K562 (cell line): Measurements from ENCODE around the gene PDE4D. TPM values are rescaled to one million over a fixed set of nuclear protein-coding genes. Genes with fewer than 3 reads are reported as not detected.

Experiments used
- ATAC-seq: fragments of 200-7000 bp; cut with Tn5 transposase; 3 replicates; pipeline ENCODE4 v1.9.1; 2020; ENCODE audit warnings: moderate library complexity
- BruUV-seq: library from RNA; stranded (reverse); fragments of 400-500 nt; replicated peaks from 2 replicates; lab custom pipeline; 2021; lab: Mats Ljungman, UMichigan
- CTCF ChIA-PET: fragments of 300-600 bp; formaldehyde crosslinking; extraction: SDS; loops from one replicate; lab custom pipeline; 2021; ENCODE audit warnings: low intra/inter-chr PET ratio; lab: Yijun Ruan, JAX
- POLR2A ChIA-PET: fragments of 300-600, 350-650 bp; sonication (Branson Sonifier 250); formaldehyde crosslinking; extraction: SDS; loops from one replicate; lab custom pipeline; 2021; ENCODE audit warnings: antibody characterized with exemption, inconsistent platforms; lab: Yijun Ruan, JAX
- DNase-seq, 4 experiments: peaks; one replicate each; pipeline versions ENCODE4 v3.0.0 to v3.0.0-alpha.2; 2011 to 2018; ENCODE audit warnings: low spot score in 3 of 4, mixed read lengths in 3 of 4; ENCODE audit errors: extremely low read depth in 1 of 4
- FAIRE-seq: peaks from 2 replicates; lab custom pipeline; 2011; peaks lifted over from hg19 to GRCh38; lab: Jason Lieb, UNC
- H2AFZ ChIP-seq: 2 replicates; pipeline ENCODE4 v1.6.0; 2011; ENCODE audit warnings: low read depth, low read length, control low read depth, inconsistent platforms
- H3K27ac ChIP-seq: fragments of 200-600 bp; 3 replicates; pipeline ENCODE4 v1.8.0; 2011; ENCODE audit warnings: low read depth, mild to moderate bottlenecking, control low read depth, inconsistent platforms, low read length, moderate library complexity, mixed read lengths; ENCODE audit errors: extremely low read depth
- H3K27me3 ChIP-seq, 2 experiments: fragments of 300-600 bp in 1 of 2; 2 replicates in 1 of 2; 3 replicates in 1 of 2; pipeline versions ENCODE4 v1.6.0 to v1.8.0; 2011; ENCODE audit warnings: inconsistent platforms in 2 of 2, low read length in 2 of 2, mild to moderate bottlenecking in 1 of 2, mixed read lengths in 1 of 2, moderate library complexity in 1 of 2; ENCODE audit not compliant: control insufficient read depth in 2 of 2, insufficient read depth in 2 of 2
- H3K36me3 ChIP-seq: fragments of 300-600 bp; 3 replicates; pipeline ENCODE4 v1.8.0; 2011; ENCODE audit warnings: mild to moderate bottlenecking, low read length, inconsistent platforms; ENCODE audit not compliant: control insufficient read depth, insufficient read depth
- H3K4me1 ChIP-seq, 2 experiments: fragments of 200-600 bp in 1 of 2; replicated peaks in 1 of 2; 2 replicates in 1 of 2; 3 replicates in 1 of 2; pipeline versions ENCODE4 v1.5.1 to v1.8.0; 2011; ENCODE audit warnings: inconsistent platforms in 2 of 2, low read length in 2 of 2, mild to moderate bottlenecking in 1 of 2, mixed read lengths in 1 of 2, moderate library complexity in 1 of 2; ENCODE audit not compliant: control insufficient read depth in 2 of 2, insufficient read depth in 2 of 2
- H3K4me2 ChIP-seq: 2 replicates; pipeline ENCODE4 v1.6.1; 2011; ENCODE audit warnings: low read length, control low read depth, inconsistent platforms, mixed read lengths; ENCODE audit not compliant: insufficient read depth
- H3K4me3 ChIP-seq: fragments of 200-600 bp; sonication (generic), shearing (Covaris generic); 2 replicates; pipeline ENCODE4 v1.5.1; 2016; ENCODE audit warnings: control low read depth, inconsistent platforms
- H3K79me2 ChIP-seq: fragments of 200-600 bp; 3 replicates; pipeline ENCODE4 v1.8.0; 2011; ENCODE audit warnings: low read length, inconsistent platforms; ENCODE audit not compliant: control insufficient read depth, insufficient read depth
- H3K9ac ChIP-seq, 2 experiments: 2 replicates each; pipeline versions ENCODE4 v1.6.0 to v1.6.1; 2011; ENCODE audit warnings: low read depth in 2 of 2, low read length in 2 of 2, control low read depth in 1 of 2, inconsistent platforms in 1 of 2, mild to moderate bottlenecking in 1 of 2, mixed read lengths in 1 of 2; ENCODE audit not compliant: insufficient read depth in 1 of 2
- H3K9me1 ChIP-seq: one replicate; pipeline ENCODE4 v1.6.0; 2011; ENCODE audit warnings: inconsistent platforms, mild to moderate bottlenecking, low read length, moderate library complexity; ENCODE audit not compliant: control insufficient read depth, insufficient read depth
- H3K9me3 ChIP-seq: replicated peaks from 2 replicates; pipeline ENCODE4 v1.5.1; 2011; ENCODE audit warnings: low read depth, low read length, inconsistent platforms; ENCODE audit not compliant: control insufficient read depth, insufficient read depth
- H4K20me1 ChIP-seq: replicated peaks from 2 replicates; pipeline ENCODE4 v1.6.1; 2011; ENCODE audit warnings: low read length, inconsistent platforms, mixed read lengths; ENCODE audit not compliant: control insufficient read depth, insufficient read depth
- FIP1L1 ChIP-seq: fragments of 200-400 bp; formaldehyde crosslinking; IDR thresholded peaks from 2 replicates; pipeline ENCODE4 v1.6.1; 2018; ENCODE audit warnings: mild to moderate bottlenecking, low read depth, low read length; ENCODE audit not compliant: poor library complexity, severe bottlenecking
- MBD2 ChIP-seq: sonication (generic); IDR thresholded peaks from 2 replicates; pipeline ENCODE4 v1.6.1; 2016; ENCODE audit warnings: low read depth, borderline replicate concordance
- PPARD ChIP-seq: fragments of 250-450 bp; sonication (Bioruptor Pico); IDR thresholded peaks from 2 replicates; pipeline ENCODE4 v1.8.0; 2022; ENCODE audit warnings: inconsistent platforms, mild to moderate bottlenecking, moderate library complexity
- RBM34 ChIP-seq: fragments of 200-400 bp; formaldehyde crosslinking; IDR thresholded peaks from 2 replicates; pipeline ENCODE4 v1.6.1; 2018; ENCODE audit warnings: low read length, borderline replicate concordance; ENCODE audit not compliant: insufficient read depth
- RUNX1 ChIP-seq: sonication (generic); IDR thresholded peaks from 2 replicates; pipeline ENCODE4 v1.6.1; 2016; ENCODE audit warnings: antibody characterized with exemption, low read depth
- ZNF174 ChIP-seq: fragments of 250-450 bp; sonication (Bioruptor Pico); IDR thresholded peaks from 2 replicates; pipeline ENCODE4 v1.4.0; 2020; ENCODE audit warnings: mild to moderate bottlenecking
- ZNF224 ChIP-seq: sonication (generic); formaldehyde crosslinking; IDR thresholded peaks from 2 replicates; pipeline ENCODE4 v1.8.0; 2022; ENCODE audit warnings: mild to moderate bottlenecking, missing genetic modification reagents
- WGBS: fragments of 100-300 bp; shearing (Covaris generic); methylation state at CpG from one replicate; pipeline ENCODE4 v1.1.6; 2016; ENCODE audit warnings: low coverage, mixed read lengths; ENCODE audit not compliant: insufficient coverage; ENCODE audit errors: missing lambda C conversion rate; 5-methylcytosine and 5-hydroxymethylcytosine counted together
- in situ Hi-C: fragments of 300-500 bp; cut with MboI; formaldehyde crosslinking; loops from 4 replicates; pipeline ENCODE4 v1.15.0; 2018; ENCODE audit warnings: inconsistent platforms, mixed read lengths
- intact Hi-C: fragments of 100-400 bp; cut with micrococcal nuclease; formaldehyde crosslinking; loops from 2 replicates; pipeline ENCODE4 v1.14.2; 2022
- polyA plus RNA-seq, 8 experiments: library from polyadenylated mRNA; depleted of rRNA in 4 of 8; stranded (reverse) in 5 of 8; unstranded in 3 of 8; fragments of >200 nt; fragmentation: Nextera tagmentation in 2 of 8; fragmentation: Illumina TruSeq in 1 of 8; extraction: Ambion mirVana in 2 of 8; extraction: Trizol in 1 of 8; gene quantifications; 2 replicates each; pipeline versions ENCODE4 v1.2.1 to v1.2.3, GENCODE V29; 2011 to 2014; ENCODE audit warnings: inconsistent platforms in 1 of 8, missing spikeins in 1 of 8
- total RNA-seq, 7 experiments: library from RNA; depleted of rRNA in 6 of 7; stranded (reverse); fragments of >200 nt in 6 of 7; fragmentation: Illumina TruSeq in 2 of 7; extraction: Trizol in 2 of 7; gene quantifications; 2 replicates each; pipeline versions ENCODE4 v1.2.1 to v1.2.3, GENCODE V29; 2011 to 2021; ENCODE audit warnings: low replicate concordance in 1 of 7
- TF ChIP-seq, protein P1 (sequence below), 2 experiments: fragments of 200-800 bp in 1 of 2; sonication (Bioruptor generic) in 1 of 2; sonication (generic) in 1 of 2; formaldehyde crosslinking in 1 of 2; IDR thresholded peaks in 1 of 2; conservative IDR thresholded peaks in 1 of 2; 2 replicates each; pipeline versions ENCODE4 v1.5.0 to v1.6.1; 2016 to 2020; ENCODE audit warnings: missing compliant biosample characterization in 1 of 2, missing genetic modification characterization in 1 of 2, missing genetic modification reagents in 1 of 2

The PDE4D gene
- total and polyA plus RNA-seq, 9 of the 15 experiments (the other 6 are each of a cell fraction or from before 2014, with no cell fraction given) = 0.04 to 0.46 (median 0.13) TPM

DNA sequence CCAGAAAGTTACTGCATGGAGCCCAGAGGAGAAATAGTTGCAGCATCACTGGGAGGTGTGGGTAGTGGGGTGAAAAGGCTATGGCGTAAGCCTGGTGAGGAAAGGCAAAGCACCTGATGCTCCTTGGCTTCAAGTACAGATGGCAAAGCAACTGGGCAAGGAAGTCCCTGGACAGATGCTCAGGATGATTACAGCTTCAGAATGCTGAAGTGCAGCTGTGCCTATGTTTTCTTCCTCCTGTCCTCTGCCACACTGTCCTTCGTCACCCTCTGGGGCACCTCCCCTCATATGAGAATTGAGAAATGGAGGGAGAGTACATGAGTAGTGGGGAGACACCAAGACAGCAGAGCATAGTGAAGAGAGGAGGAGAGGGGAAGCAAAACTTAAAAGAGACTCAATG, 328.0 kb downstream of the PDE4D start:
- no peak overlapping the region for H3K9ac ChIP-seq
- ChIA-PET CTCF (no interaction called here), POLR2A (no interaction called here)
- no peak overlapping the region for H3K4me3 ChIP-seq
- in situ Hi-C loops = no loop called here
- no peaks in the 10 kb centered on the region for H3K9me1 ChIP-seq
- no peaks in the 10 kb centered on the region for H4K20me1 ChIP-seq
- 0% methylated on average over 2 of the region's 2 CpGs for WGBS
- DNase-seq (no peak), FAIRE-seq (no peak), ATAC-seq (no peak)
- no peaks in the 10 kb centered on the region for H3K36me3 ChIP-seq
- H2AFZ ChIP-seq = no peak overlapping the region
- no peak for TF ChIP-seq RUNX1
- no peak for TF ChIP-seq FIP1L1
- TF ChIP-seq ZNF224 (CRISPR knock-in tag) = no peak
- no peak for TF ChIP-seq RBM34
- TF ChIP-seq ZNF174 = no peak
- intact Hi-C loops = no loop called here
- no peaks in the 10 kb centered on the region for H3K27me3 ChIP-seq
- H3K27ac ChIP-seq = no peak overlapping the region
- no TSS peak for BruUV-seq
- no peaks in the 10 kb centered on the region for H3K4me1 ChIP-seq
- 0 out of 2 replicates have a peak, but pooled peaks cover 1% of the 10 kb centered on the region for H3K9me3 ChIP-seq
- no peak overlapping the region for H3K4me2 ChIP-seq
- H3K79me2 ChIP-seq = no peaks in the 10 kb centered on the region

DNA sequence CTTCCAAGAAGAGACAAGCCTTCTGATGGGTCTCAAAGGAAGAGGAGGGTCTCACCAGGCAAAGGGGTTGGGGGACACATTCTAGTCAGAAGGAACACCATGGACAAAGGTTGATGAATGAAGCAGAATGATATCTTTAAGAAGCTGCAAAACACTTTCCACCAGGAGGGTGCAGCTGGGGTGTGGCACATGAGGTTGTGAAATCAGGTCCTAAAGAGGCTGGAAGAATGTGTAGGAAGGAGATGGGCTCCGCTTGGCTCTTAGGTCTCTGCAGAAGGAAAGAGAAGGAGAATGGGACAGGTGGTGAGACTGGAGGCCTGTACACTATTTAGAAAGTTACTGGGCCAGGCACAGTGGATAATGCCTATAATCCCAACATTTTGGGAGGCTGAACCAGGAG, 328.6 kb downstream of the PDE4D start:
- H3K9me3 ChIP-seq = 0 out of 2 replicates have a peak, but pooled peaks cover 1% of the 10 kb centered on the region
- FAIRE-seq (no peak), ATAC-seq (no peak), DNase-seq (no peak)
- intact Hi-C loops = no loop called here
- no peaks in the 10 kb centered on the region for H3K79me2 ChIP-seq
- H4K20me1 ChIP-seq = no peaks in the 10 kb centered on the region
- CTCF ChIA-PET = no interaction called here
- in situ Hi-C loops = no loop called here
- no TSS peak for BruUV-seq
- no peak overlapping the region for H3K9ac ChIP-seq
- H3K4me1 ChIP-seq = no peaks in the 10 kb centered on the region
- H2AFZ ChIP-seq = no peak overlapping the region
- POLR2A ChIA-PET = no interaction called here
- no peak overlapping the region for H3K27ac ChIP-seq
- H3K9me1 ChIP-seq = no peaks in the 10 kb centered on the region
- H3K4me2 ChIP-seq = no peak overlapping the region
- no peaks in the 10 kb centered on the region for H3K27me3 ChIP-seq
- no peak overlapping the region for H3K4me3 ChIP-seq
- TF ChIP-seq MBD2 = no peak
- no peak for TF ChIP-seq PPARD
- TF ChIP-seq, protein P1, sequence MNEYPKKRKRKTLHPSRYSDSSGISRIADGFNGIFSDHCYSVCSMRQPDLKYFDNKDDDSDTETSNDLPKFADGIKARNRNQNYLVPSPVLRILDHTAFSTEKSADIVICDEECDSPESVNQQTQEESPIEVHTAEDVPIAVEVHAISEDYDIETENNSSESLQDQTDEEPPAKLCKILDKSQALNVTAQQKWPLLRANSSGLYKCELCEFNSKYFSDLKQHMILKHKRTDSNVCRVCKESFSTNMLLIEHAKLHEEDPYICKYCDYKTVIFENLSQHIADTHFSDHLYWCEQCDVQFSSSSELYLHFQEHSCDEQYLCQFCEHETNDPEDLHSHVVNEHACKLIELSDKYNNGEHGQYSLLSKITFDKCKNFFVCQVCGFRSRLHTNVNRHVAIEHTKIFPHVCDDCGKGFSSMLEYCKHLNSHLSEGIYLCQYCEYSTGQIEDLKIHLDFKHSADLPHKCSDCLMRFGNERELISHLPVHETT (CRISPR knock-in tag; conservative IDR thresholded peaks at IDR 0.05 in 1 of 2, IDR thresholded peaks at IDR 0.05 in 1 of 2) = no peak
- TF ChIP-seq, all 486 proteins: peak for 0
- WGBS = 0% methylated on average over 1 of the region's 1 CpG
- no peaks in the 10 kb centered on the region for H3K36me3 ChIP-seq
